ENCODE data around the gene NAIP.
"Not testable (repeated sequence)": the region's sequence is repeated elsewhere in the genome, so short reads cannot be mapped to it uniquely, and the experiment has no call there.

The NAIP gene

DNA sequence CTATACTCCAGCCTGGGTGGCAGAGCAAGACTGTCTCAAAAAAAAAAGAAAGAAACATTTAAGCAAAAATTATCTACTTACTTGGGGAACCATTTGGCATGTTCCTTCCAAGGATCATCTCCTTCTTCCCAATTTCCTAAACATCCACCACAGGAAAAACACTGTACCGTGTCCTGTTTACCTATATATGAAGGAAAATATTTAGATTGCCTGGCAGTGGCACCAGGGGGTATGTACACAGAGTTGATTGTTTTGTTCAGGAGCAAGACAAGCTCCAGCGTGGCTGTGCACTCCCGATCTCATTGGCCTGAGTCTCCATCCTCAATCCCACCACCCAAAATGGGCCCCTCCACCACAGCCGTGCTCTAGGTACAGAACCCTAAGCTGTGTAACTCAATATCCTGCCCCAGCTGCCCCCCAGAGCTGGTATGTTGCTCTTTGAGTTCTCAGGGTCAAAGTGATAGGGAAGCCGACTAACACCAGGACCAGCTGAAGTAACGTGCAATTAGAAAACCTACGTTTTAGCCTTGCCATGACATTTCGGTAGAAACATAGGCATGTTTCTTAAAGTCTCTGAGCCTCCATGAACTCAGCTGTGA is 13.8 kb downstream of the NAIP start:
- DNase-seq (ENCODE audit: extremely low read depth, low read depth) = no peak
- H3K4me3 ChIP-seq (replicated peaks; ENCODE audit: low read depth, low read length) = no peak overlapping the region
- TF ChIP-seq, protein P1, sequence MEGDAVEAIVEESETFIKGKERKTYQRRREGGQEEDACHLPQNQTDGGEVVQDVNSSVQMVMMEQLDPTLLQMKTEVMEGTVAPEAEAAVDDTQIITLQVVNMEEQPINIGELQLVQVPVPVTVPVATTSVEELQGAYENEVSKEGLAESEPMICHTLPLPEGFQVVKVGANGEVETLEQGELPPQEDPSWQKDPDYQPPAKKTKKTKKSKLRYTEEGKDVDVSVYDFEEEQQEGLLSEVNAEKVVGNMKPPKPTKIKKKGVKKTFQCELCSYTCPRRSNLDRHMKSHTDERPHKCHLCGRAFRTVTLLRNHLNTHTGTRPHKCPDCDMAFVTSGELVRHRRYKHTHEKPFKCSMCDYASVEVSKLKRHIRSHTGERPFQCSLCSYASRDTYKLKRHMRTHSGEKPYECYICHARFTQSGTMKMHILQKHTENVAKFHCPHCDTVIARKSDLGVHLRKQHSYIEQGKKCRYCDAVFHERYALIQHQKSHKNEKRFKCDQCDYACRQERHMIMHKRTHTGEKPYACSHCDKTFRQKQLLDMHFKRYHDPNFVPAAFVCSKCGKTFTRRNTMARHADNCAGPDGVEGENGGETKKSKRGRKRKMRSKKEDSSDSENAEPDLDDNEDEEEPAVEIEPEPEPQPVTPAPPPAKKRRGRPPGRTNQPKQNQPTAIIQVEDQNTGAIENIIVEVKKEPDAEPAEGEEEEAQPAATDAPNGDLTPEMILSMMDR (IDR thresholded peaks at IDR 0.05; ENCODE audit: low read depth, low read length, missing control alignments) = no peak

DNA sequence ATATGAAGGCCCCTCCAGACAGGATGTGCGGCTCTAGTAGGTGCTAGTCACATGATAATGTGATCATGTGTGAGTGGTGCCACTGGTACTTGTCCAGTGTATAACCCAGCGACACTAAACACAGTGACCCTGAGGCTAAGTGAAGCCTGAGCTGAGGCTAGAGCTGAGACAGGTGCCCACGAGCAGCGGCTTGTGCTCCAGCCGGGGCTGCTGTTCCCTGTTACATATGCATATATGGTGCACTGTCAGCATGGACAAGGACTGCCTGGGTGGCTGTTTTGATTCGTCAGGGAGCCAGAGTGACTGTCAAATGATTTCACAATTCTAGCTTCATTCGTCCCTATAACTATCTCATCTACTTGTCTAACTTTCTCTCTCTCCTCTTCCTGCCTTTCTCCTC is 18.2 kb downstream of the NAIP start:
- H3K4me3 ChIP-seq (replicated peaks; ENCODE audit: low read depth, low read length); DNase-seq (ENCODE audit: extremely low read depth, low read depth): not testable (repeated sequence)

DNA sequence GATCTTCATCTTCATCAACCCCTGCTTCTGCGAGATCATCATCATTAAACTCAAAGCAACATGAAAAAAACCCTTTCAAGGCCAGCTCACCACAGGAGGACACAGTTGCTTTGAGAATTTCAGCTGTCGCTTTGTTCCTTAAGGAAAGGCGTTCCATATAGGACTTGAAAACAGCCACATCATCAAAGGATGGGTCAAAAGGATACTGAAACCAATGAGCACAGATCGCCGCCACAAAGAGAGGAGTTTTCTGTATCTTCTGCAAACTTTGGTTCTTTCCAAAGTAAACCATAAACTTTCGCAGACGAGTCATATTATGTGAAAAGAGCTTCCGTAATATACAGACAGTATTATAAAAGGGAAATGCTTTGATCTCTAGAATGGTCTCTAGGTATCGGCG is 40.3 kb downstream of the NAIP start:
- not testable (repeated sequence) for H3K4me3 ChIP-seq (replicated peaks; ENCODE audit: low read depth, low read length); DNase-seq (ENCODE audit: extremely low read depth, low read depth)

DNA sequence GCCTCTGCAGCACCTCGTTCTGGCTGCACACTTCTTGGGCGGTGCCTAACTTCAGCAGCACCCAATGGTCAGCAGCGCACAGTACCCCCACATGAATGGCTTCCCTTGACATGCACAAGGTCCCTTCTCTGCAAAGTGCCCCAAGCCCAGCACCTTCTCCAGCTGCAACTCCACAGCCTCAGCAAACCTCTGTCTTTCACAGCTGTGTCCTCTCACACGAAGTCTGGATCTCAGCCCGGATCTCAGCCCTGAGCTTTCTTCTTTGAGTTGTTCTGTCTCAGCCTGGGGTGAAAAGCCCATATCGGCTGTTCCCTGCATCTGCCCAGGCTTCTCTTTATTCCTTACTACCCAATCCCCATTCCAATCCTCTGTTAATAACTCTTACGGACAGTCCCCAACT is 57.9 kb downstream of the NAIP start:
- H3K4me3 ChIP-seq (replicated peaks; ENCODE audit: low read depth, low read length); DNase-seq (ENCODE audit: extremely low read depth, low read depth): not testable (repeated sequence)

DNA sequence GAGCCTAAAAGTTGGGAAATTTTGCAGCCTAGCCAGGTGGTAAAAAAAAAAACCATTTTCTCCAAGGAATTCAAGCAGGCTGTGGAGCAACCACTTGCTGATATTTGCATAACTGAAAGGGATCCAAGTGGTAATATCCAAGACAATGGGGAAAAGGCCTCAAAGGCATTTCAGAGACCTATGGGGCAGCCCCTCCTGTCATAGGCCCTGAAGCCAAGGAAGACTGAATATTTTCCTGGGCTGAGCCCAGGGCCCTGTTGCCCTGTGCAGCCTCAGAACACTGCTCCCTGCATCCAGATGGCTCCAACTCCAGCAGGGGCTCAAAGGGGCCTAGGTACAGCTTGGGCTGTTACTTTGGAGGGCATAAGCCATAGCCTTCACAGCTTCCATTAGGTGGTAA is 60.6 kb downstream of the NAIP start:
- DNase-seq (ENCODE audit: extremely low read depth, low read depth) = not testable (repeated sequence)

DNA sequence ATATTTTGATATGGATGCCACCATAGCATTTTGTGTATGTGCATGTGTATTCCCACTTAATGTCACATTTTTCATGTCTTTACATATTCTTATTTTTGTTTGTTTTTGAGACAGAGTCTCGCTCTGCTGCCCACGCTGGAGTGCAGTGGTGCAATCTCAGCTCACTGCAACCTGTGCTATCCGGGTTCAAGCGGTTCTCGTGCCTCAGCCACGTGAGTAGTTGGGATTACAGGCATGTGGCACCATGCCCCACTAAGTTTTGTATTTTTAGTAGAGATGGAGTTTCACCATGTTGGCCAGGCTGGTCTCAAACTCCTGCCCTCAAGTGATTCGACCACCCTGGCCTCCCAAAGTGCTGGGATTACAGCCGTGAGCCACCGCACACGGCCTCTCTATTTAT is 72.1 kb downstream of the NAIP start:
- not testable (repeated sequence) for H3K4me3 ChIP-seq (replicated peaks; ENCODE audit: low read depth, low read length); DNase-seq (ENCODE audit: extremely low read depth, low read depth)

More for the DNA sequence above, 60.6 kb downstream of the NAIP start:
- H3K4me3 ChIP-seq (replicated peaks; ENCODE audit: low read depth, low read length) = not testable (repeated sequence)

DNA sequence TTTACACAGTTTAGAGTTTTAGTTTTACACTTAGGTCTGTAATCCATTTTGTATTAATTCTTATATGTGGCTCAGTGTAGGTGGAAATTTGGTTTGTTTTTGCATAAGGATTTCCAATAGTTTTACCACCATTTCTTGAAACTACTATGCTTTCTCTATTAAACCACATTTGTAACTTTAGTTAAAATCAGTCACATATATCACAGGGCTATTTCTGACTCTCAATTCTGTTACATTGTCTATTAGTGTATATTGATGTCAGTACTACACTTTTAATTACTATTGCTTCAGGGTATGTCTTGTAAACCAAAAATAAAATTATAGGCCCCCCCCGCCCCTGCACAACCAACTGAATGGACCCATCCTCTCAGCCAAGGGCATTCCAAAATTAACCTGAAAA is 92.6 kb downstream of the NAIP start:
- DNase-seq (ENCODE audit: extremely low read depth, low read depth); H3K4me3 ChIP-seq (replicated peaks; ENCODE audit: low read depth, low read length): not testable (repeated sequence)

DNA sequence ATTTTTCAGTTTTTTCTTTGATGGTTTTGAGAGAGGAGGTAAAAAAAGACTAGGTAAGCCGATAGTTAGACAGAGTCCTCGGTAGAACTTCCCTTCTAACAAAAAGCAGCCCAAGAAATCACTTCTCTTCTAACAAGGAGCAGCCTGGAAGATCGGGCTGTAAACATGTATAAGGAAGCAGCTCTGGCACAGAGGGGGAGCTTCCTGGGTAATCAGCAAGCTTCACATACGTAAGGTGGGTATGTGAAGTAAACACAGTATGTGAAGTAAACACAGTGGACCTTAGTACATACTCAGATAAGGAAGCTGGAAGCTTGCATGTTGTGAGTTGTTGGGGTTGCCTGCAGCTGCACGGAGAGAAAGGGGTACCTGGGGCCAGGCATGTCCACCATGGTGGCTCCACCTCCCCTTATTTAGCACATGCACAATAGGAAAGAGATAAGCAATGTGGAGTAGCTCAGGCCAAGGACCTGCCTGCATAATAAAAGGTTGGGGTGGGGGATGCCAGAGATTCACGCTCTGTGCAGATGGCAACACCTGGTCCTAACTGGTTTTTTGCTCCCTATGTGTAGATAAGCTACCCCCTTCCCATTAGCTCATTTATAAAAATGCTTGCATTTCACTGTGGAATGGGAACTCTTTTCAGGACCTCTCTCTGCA is 93.3 kb downstream of the NAIP start:
- DNase-seq (ENCODE audit: extremely low read depth, low read depth); H3K4me3 ChIP-seq (replicated peaks; ENCODE audit: low read depth, low read length): not testable (repeated sequence)

DNA sequence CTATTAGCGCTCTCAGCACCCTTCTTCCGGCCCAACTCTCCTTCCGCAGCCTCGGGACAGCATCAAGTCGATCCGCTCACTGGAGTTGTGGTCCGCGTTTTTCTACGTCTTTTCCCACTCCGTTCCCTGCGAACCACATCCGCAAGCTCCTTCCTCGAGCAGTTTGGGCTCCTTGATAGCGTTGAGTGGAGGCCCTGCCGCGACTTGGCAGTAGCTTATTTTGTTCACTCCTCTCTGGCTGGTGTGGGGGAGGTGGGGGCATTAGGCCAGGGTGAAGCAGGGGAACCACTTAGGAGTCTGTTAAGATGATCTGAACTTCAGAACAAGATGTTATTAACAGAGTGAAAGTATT is 100.0 kb downstream of the NAIP start:
- DNase-seq (ENCODE audit: extremely low read depth, low read depth); H3K4me3 ChIP-seq (replicated peaks; ENCODE audit: low read depth, low read length): not testable (repeated sequence)
